Measurements from ENCODE around the gene ABCA4.

ABCA4 gene

GRCh38 chr1:94036730-94037129 lies 84.2 kb downstream of the ABCA4 start:
- Histone ChIP-seq H3K36me3 (ENCODE audit: control insufficient read depth, insufficient read depth, low read length) (no peaks in the 10 kb centered on the region), H3K27me3 (ENCODE audit: control insufficient read depth, insufficient read depth, low read length) (no peaks in the 10 kb centered on the region), H3K27ac (no peak overlapping the region), H3K4me3 (ENCODE audit: low read depth, low read length) (no peak overlapping the region), H3K9me3 (ENCODE audit: control insufficient read depth, low read length) (no peaks in the 10 kb centered on the region), H2AFZ (no peak overlapping the region), H3K79me2 (no peaks in the 10 kb centered on the region), H3K9ac (no peak overlapping the region), H3K4me1 (no peaks in the 10 kb centered on the region), H3K4me2 (ENCODE audit: low read length) (no peak overlapping the region)
- TF ChIP-seq, protein P1, sequence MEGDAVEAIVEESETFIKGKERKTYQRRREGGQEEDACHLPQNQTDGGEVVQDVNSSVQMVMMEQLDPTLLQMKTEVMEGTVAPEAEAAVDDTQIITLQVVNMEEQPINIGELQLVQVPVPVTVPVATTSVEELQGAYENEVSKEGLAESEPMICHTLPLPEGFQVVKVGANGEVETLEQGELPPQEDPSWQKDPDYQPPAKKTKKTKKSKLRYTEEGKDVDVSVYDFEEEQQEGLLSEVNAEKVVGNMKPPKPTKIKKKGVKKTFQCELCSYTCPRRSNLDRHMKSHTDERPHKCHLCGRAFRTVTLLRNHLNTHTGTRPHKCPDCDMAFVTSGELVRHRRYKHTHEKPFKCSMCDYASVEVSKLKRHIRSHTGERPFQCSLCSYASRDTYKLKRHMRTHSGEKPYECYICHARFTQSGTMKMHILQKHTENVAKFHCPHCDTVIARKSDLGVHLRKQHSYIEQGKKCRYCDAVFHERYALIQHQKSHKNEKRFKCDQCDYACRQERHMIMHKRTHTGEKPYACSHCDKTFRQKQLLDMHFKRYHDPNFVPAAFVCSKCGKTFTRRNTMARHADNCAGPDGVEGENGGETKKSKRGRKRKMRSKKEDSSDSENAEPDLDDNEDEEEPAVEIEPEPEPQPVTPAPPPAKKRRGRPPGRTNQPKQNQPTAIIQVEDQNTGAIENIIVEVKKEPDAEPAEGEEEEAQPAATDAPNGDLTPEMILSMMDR (IDR thresholded peaks at IDR 0.05) = no peak

- Histone ChIP-seq H3K27ac (no peak overlapping the region), H3K36me3 (ENCODE audit: control insufficient read depth, insufficient read depth, low read length) (no peaks in the 10 kb centered on the region), H3K4me2 (ENCODE audit: low read length) (no peak overlapping the region), H3K9ac (no peak overlapping the region), H2AFZ (no peak overlapping the region), H3K9me3 (ENCODE audit: control insufficient read depth, low read length) (no peaks in the 10 kb centered on the region), H3K79me2 (no peaks in the 10 kb centered on the region), H3K27me3 (ENCODE audit: control insufficient read depth, insufficient read depth, low read length) (no peaks in the 10 kb centered on the region), H3K4me3 (ENCODE audit: low read depth, low read length) (no peak overlapping the region), H3K4me1 (no peaks in the 10 kb centered on the region)
- TF ChIP-seq, protein P1 (IDR thresholded peaks at IDR 0.05) = no peak
Observed at GRCh38 chr1:94033849-94034248, 87.1 kb downstream of the ABCA4 start.

DNA sequence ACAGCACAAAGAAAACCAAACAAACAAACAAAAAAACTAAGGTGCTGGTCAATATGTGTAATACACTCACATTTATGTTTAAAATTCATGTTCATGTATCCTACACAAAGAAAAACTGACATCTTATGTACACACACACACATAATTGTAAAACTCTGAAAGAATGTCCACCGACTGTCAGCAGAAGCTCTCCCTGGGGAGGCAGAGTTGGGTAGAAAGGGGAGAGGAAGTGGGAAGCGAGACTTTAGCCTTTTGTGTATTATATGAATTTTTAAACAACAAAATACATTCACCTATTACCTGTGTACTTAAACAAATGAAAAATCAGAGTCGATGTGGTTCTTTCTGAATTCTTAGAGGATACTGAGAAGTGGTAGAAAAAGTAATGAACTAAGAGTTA lies 88.3 kb downstream of the ABCA4 start:
- no peak overlapping the region for H3K4me3 ChIP-seq (ENCODE audit: low read depth, low read length)

GRCh38 chr1:94031591-94031990 lies 89.4 kb downstream of the ABCA4 start:
- Histone ChIP-seq H3K27me3 (ENCODE audit: control insufficient read depth, insufficient read depth, low read length) (no peaks in the 10 kb centered on the region), H3K4me1 (no peaks in the 10 kb centered on the region), H3K9ac (no peak overlapping the region), H2AFZ (no peak overlapping the region), H3K9me3 (ENCODE audit: control insufficient read depth, low read length) (no peaks in the 10 kb centered on the region), H3K79me2 (no peaks in the 10 kb centered on the region), H3K4me2 (ENCODE audit: low read length) (no peak overlapping the region), H3K27ac (no peak overlapping the region), H3K4me3 (ENCODE audit: low read depth, low read length) (no peak overlapping the region), H3K36me3 (ENCODE audit: control insufficient read depth, insufficient read depth, low read length) (no peaks in the 10 kb centered on the region)
- TF ChIP-seq, protein P1 (IDR thresholded peaks at IDR 0.05) = no peak

More for the DNA sequence above, 88.3 kb downstream of the ABCA4 start:
- Histone ChIP-seq H3K27ac (no peak overlapping the region), H2AFZ (no peak overlapping the region), H3K36me3 (ENCODE audit: control insufficient read depth, insufficient read depth, low read length) (no peaks in the 10 kb centered on the region), H3K4me2 (ENCODE audit: low read length) (no peak overlapping the region), H3K9ac (no peak overlapping the region), H3K4me1 (no peaks in the 10 kb centered on the region), H3K27me3 (ENCODE audit: control insufficient read depth, insufficient read depth, low read length) (no peaks in the 10 kb centered on the region), H3K9me3 (ENCODE audit: control insufficient read depth, low read length) (no peaks in the 10 kb centered on the region), H3K79me2 (no peaks in the 10 kb centered on the region)
- TF ChIP-seq, protein P1 (IDR thresholded peaks at IDR 0.05) = no peak

DNA sequence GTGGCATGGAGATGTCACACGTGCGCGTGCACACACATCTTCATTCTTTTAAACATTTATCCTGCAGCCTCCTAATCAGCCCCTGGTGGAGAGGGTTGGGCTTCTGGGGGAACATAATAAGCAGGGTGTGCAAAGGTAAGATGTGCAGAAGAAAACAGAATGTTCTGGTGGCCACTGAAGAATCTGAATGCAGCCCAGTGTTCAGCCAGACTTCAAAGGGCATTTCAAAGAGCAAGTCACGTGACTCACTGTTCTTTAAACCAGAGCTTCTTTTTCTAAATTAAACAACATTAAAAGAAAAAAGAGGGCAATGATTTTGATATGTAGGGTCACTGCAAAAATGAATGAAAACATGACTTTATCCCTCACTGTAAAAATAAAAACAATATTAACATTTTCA lies 89.8 kb downstream of the ABCA4 start:
- Histone ChIP-seq H3K79me2 (no peaks in the 10 kb centered on the region), H3K4me2 (ENCODE audit: low read length) (no peak overlapping the region), H3K9ac (no peak overlapping the region), H3K27ac (no peak overlapping the region), H3K4me1 (no peaks in the 10 kb centered on the region), H3K9me3 (ENCODE audit: control insufficient read depth, low read length) (no peaks in the 10 kb centered on the region), H2AFZ (no peak overlapping the region), H3K4me3 (ENCODE audit: low read depth, low read length) (no peak overlapping the region), H3K36me3 (ENCODE audit: control insufficient read depth, insufficient read depth, low read length) (no peaks in the 10 kb centered on the region), H3K27me3 (ENCODE audit: control insufficient read depth, insufficient read depth, low read length) (no peaks in the 10 kb centered on the region)
- TF ChIP-seq, protein P1 (IDR thresholded peaks at IDR 0.05) = no peak
